ENCODE measurements around the gene TFF3.

The TFF3 gene

DNA sequence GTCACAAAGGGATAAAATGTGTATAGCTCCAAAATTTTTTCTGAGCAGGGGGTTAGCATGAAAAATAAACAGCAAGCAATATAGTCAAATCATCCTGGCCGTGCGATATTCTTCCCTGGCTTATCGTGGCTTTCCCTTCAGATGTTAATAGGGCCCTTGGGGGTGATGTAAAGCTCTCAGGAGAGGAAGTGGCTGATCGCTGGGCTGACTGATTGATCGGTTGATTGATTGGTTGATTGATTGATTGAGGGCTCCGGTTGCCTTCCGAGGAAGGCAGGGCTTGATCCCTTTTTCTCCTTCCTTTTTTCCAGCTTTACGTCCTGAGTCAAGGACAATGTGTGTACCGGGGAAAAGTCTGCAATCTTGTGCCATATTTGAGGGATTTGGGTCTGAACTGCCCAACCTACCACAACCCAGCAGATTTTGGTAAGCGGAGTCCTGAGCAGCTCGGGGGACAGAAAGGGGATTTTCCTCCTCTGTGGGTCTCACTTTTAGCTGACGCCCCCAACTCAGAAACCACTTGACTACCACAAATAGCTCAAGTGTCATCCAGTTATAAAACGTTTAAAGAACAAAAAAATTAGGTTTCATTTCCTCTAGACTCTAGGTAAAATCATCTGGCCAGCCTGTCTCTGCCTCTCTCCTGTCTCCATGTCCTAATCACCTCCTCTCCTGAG lies 29.5 kb downstream of the TFF3 start:
- DNase-seq, result no peak

DNA sequence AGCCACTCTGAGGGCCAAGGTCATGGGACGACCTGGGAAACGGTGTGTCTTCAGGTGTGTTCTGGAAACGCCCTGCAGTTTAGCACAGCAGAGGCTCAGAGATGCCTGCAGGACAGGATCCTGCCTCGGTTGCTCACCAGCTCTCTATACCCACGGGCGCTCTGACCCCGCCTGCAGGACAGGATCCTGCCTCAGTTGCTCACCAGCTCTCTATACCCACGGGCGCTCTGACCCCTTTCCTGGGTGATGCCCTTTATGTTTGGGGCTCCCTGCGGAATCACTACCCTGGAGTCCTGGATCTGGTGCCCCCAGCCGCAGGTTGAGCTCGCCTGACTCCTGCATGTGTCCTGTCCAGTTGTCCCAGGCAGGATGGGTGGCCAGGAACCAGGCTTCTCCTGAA lies 32.5 kb downstream of the TFF3 start:
- DNase-seq, result no peak

DNA sequence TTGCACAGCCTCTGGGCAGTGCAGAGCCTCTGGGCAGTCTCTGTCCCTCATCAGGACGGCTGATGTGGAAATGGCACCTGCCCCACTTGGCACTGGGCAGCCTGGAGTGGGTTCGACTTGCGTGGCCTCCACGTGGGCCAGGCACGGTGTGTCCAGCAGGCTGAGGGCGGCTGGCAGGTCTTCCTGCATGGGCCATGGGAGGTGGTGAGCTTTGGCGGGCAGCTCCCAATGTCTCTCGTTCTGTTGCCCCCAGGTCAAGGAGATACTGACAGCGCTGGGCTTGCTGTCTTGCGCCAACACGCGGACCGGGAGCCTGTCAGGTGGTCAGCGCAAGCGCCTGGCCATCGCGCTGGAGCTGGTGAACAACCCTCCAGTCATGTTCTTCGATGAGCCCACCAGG lies 33.2 kb downstream of the TFF3 start:
- DNase-seq, result no peak

DNA sequence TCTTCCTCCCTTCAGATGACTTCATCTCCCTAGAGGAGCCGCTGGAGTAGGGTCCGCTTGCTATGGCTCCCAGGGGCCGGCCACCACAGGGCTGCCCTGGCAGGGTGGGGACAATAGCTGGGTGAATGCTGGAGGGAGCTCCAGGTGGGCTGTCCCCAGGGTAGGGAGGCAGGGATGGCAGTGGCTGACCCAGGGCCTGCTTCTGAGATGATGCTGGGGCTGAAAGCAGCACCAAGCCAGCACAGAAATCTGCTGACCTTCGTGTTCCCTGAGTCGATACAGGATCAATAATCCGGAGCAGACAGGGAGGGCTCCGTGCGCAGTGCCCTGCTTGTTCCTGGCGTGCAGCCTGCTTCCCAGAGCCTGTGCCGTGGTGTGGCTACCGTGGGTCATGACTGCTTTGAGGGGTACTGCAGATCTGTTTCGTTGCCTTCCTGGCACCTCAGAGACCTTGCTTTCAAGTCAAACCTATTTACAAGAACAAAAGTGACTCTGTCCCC lies 34.0 kb downstream of the TFF3 start:
- no peak for DNase-seq

- no peak for DNase-seq
Observed at GRCh38 chr21:42280356-42281180, 34.6 kb downstream of the TFF3 start.

DNA sequence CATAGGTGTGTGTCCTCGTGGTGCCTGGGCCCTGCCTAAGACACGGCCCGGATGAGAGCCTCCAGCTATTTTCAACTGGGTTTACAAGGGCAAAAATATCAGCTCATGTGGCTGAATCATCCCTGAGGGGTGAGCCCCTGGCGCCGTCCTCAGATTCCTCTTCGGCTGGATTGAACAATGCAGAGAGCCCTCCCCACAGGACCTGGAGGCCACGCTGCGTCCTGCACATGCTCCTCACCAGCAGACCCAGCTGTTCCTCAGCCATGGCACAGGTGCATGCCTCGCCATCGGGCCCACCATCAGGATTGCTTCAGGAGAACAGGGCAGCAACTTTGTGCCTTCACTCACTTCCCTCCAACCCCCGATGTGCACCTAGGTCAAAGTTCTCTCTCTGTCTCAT lies 35.3 kb downstream of the TFF3 start:
- no peak for DNase-seq

DNA sequence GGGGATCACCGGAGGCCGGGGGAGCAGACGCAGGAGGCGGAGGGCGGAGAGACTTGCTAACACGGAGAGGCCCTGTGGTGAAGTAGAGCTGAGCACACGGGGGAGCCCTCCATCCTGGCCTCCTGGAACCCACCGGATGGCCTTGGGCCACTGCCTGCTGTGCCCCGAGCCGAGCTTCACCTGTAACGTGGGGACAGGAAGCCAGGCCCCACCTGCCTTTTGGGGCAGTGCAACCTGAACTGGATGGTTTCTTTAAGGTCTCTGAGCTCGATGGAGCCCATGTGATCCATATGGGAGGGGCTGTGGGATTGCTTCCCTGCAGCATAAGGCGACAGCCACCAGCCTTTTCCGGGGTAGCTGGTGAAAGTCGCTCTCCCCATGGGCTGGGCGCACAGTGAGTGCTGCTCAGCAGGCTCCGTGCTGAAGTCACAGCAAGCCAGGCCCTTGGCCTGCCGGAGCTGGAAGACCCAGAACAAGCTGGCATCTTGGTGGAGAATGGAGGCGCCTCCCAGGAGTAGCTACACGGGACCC lies 35.8 kb downstream of the TFF3 start:
- DNase-seq, result no peak

DNA sequence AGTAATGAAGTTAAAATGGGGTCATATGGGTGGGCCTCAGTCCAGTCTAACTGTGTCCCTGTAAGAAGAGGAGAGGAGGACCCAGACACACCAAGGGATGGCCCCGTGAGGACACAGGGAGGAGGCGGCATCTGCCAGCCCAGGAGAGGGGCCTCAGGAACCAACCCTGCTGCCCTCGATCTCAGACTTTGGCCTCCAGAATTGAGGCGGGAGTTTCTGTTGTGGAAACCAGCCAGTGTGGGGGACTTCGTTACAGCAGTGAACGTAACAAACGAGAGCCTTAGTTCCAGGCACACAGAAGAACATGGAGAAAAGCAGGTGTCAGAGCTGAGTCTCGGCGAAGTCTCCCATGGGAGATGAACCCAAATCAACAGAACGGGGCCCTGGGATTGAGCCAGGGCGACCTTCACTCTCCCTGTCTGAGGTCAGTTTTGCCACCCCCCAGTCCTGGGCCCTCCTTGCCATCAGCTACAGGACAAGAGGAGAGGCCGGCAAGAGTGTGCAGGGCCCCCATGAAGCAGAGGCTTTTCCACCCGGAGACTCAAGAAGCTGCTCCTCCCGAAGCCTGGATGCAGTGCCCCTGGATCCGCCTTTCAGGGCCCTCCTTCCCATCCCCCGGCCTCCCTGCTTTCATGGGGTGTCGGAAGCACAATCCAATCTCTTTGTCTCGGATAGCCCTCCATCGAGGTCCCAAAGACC lies 36.6 kb downstream of the TFF3 start:
- no peak for DNase-seq

GRCh38 chr21:42277593-42277992 lies 37.6 kb downstream of the TFF3 start:
- DNase-seq, result no peak

GRCh38 chr21:42276526-42277154 lies 38.6 kb downstream of the TFF3 start:
- DNase-seq, result no peak

DNA sequence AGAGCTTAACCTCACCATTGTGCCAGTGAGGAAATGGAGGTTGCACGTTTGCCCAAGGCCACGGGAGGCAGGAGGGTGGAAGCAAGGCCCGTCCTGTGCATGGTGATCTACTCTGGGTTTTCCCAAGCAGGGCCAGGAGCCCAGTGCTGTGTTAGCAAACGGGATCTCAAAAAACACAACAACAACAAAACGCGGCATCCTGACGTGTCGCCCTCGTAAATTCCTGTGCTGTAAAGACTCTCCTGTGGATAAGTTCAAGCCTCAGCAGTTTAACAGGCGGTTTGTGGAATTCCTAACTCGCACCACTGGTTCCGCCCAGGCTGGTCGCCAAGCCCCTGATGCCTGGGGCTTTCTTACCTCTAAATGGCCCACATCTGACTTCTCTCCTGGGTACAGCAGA lies 39.1 kb downstream of the TFF3 start:
- DNase-seq, result no peak

DNA sequence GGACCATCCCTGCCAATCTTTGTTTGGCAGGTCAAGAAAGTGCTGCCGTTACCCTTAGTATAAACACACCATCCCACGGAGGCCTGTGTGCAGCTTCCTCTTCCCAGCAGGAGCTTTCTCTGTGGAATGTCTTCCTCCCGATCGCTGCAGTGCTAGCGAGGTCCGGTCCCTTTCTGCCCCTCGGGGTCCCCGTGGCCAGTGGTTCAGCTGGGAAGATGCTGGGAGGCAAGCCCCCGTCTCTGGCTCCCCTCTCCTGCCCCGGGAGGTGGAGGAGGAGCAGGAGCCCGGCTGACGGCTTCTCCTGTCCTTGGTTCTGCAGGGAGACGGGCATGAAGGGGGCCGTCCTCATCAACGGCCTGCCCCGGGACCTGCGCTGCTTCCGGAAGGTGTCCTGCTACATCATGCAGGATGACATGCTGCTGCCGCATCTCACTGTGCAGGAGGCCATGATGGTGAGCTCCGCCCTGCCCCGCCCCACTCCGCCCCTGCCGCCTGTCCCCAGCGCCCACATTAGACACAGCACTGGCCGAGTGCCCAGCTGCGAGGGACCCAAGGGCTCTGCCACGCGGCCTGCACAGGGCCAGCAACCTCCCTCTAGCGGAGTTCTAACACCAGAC lies 42.1 kb downstream of the TFF3 start:
- no peak for DNase-seq

GRCh38 chr21:42272109-42272962 lies 42.9 kb downstream of the TFF3 start:
- no peak for DNase-seq

- no peak for DNase-seq
Observed at GRCh38 chr21:42271065-42271464, 44.1 kb downstream of the TFF3 start.

DNA sequence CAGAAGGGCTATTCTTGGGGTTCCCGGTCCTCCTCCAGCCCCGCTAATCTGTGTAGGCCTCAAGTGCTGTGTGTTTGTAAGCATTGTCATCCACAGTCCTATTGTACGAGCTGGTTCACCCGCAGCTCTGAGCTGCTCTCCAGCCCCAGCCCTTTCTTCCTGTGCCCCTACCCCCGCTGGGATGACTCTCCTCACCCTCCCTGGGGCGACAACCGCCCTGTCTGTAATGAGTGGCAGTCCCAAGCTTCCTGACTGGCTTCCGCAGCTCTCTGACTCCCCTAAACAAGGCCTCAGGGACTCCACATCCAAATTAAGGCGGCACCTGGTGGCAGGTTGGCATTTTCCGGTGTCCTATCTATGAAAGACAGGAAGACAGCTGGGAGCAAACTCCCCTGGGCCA lies 45.8 kb downstream of the TFF3 start:
- no peak for DNase-seq

GRCh38 chr21:42266971-42267556 lies 48.1 kb downstream of the TFF3 start:
- DNase-seq, result no peak

- DNase-seq, result no peak
Observed at GRCh38 chr21:42265231-42265812, 49.9 kb downstream of the TFF3 start.

DNA sequence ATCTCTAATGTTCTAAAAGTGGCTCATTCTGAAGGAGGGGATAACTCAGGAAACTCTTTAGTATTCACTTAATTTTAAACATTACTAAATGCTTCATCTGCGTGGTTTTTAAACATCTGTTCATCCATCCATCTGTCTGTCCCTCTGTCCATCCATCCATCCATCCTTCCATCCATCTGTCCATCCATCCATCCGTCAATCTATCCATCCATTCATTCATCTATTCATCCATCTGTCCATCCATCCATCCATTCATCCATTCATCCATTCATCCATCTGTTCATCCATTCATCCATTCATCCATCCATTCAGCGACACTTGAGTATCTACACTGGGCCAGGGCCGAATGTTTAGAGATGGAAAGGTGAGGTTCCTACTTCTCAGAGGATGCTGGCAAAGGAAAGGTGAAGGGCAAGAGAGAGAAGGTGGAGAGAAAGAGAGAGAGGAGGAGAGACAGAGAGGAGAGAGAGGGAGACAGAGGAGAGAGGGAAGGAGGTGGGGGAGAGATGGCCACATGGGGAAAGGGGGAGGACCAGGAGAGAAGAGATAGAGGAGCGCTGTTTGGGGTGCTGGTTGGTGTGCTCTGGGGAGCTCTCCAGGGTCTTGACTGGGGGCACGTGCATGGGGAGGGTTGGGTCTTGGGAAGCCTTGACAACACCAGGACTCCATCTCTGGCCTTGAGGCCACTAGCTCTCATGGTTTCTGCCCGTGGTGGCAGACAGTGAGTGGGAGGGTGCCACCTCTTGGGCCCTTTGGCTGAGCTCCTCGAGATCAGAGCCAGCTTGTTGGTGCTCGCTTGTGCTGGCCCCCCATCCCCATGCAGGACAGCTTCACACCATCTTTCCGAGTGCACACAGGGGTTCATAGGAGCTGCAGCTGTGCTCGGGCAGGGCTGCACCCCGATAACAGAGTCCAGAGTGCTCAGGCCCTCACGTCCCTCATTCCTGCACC lies 50.7 kb downstream of the TFF3 start:
- no peak for DNase-seq

- no peak for DNase-seq
Observed at GRCh38 chr21:42263591-42264131, 51.5 kb downstream of the TFF3 start.

Measured in midbrain (tissue), 1 donor.